HG03520 (cell line): Measurements from ENCODE around the gene HEATR5A.
"Not testable (repeated sequence)": the region's sequence is repeated elsewhere in the genome, so short reads cannot be mapped to it uniquely, and the experiment has no call there.

Experiments
- ATAC-seq: cut with Tn5 transposase; IDR thresholded peaks from one replicate; pipeline ENCODE4 v1.9.1; 2021; ENCODE audit warnings: mild to moderate bottlenecking, moderate library complexity; ENCODE audit not compliant: unreplicated experiment

The HEATR5A gene

GRCh38 chr14:31336646-31337045 lies 83.7 kb downstream of the HEATR5A start:
- ATAC-seq: no peak

DNA sequence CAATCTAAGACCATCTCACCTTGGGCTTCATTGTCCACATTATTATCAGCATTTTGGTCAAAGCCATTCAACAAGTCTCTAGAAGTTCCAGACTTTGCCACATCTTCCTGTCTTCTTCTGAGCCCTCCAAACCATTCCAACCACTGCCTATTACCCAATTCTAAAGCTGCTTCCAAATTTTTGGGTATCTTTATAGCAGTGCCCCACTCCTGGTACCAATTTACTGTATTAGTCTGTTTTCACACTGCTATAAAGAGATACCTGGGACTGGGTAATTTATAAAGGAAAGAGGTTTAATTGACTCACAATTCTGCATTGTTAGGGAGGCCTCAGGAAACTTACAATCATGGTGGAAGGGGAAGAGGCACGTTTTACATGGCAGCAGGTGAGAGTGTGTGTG lies 89.0 kb downstream of the HEATR5A start:
- not testable (repeated sequence) for ATAC-seq

DNA sequence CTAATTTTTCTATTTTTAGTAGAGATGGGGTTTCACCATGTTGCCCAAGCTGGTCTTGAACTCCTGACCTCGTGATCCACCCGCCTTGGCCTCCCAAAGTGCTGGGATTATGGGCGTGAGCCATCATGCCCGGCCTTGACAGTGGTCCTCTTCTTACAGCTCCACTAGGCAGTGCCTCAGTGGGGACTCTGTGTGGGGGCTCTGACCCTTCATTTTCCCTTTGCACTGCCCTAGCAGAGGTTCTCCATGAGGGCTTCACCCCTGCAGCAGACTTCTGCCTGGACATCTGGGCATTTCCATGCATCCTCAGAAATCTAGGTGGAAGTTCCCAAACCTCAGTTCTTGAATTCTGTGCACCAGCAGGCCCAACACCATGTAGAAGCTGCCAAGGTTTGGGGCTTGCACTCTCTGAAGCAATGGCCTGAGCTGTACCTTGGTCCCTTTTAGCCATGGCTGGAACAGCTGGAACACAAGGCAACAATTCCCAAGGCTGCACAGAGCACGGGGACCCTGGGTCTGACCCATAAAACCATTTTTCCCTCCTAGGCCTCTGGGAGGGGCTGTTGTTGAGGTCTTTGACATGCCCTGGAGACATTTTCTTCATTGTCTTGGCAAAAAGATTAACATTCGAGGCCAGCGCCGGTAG lies 90.4 kb downstream of the HEATR5A start:
- ATAC-seq: not testable (repeated sequence)

- ATAC-seq: no peak
Measured at GRCh38 chr14:31326111-31326510, 94.2 kb downstream of the HEATR5A start.

DNA sequence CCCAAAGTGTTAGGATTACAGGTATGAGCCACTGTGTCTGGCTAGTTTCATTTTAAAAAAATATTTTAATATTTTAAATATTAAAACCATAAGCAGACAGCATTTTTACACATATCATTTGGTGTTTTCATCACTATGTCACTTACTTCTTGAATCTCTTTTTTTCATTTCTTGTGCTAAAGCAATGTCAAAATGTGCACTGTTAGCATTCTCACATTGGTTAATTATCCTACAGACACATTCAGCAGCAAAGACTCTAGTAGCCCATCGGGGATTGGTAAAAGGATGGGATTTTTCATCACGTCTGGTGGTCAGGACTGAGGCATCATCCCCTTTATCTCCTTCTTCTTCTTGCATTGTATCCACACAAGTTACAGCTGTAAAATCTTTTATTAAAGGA lies 96.9 kb downstream of the HEATR5A start:
- no peak for ATAC-seq

DNA sequence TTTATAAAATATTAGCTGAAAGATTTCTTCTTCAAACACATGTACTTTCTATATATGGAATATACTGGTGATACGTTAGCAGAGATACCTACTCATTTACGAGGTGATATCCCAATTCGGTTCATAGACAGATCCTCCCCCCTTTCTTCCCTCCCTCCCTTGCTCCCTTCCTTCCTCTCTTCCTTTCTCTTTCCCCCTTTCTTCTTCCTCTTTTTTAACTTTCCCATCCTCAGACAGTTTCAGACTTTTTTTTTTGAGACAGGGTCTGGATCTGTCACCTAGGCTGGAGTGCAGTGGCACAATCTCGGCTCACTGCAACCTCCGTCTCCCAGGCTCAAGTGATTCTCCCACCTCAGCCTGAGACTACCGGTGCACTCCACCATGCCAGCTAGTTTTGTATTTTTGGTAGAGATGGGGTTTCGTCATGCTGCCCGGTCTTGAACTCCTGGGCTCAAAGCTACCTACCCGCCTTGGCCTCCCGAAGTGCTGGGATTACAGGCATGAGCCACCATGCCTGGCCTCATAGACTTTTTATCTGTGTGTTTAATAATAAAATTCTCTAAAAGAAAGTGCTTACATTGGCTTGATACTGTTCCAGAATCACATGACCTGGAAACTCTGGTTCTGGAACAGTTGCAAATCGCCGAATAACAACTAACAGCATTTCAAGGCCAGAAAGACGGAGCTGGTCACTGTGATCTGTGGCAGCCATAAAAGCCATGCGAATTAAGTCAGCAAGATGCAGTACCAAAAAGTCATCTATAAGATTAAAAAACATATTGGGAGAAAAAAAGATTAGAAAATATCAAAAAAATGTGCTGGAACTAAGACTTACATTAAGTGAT lies 99.2 kb downstream of the HEATR5A start:
- ATAC-seq: no peak

DNA sequence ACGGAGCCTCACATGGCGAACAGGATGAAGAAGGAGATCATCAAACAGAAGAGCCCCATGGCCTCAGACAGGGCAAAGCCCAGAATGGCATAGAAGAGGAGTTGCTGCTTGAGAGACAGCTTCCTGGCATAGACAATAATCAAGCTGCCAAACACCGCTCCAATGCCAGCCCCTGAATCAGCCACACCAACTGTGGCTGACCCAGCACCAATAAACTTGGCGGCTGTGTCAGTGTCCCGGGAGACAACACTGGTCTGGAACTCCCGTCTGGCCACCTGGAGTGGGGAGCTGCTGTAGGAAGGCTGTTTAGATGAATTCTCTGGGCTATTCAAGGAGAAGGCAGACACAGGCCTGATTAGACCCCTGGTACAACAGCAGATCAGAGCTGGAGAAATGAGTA lies 100.1 kb downstream of the HEATR5A start:
- no peak for ATAC-seq

GRCh38 chr14:31319701-31320100 lies 100.6 kb downstream of the HEATR5A start:
- no peak for ATAC-seq

DNA sequence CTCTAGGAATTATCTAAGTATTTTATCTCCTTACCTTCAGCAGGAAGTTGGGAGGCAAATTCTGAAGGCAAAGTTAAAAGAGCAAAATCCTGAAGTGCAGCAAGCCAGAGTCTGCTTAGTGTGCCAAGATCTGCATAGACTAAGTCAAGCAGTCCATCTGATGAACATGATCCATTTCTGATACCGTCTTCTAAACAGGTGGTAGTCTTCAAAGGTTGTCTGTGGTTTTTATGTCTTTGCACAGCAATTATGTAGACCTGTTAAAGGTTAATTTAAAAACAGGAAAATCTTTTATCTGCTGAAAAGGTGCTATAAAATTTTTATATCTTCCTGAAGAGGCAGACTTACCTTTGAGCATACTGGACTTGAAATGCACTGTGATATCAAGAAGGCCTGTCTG lies 107.4 kb downstream of the HEATR5A start:
- no peak for ATAC-seq

DNA sequence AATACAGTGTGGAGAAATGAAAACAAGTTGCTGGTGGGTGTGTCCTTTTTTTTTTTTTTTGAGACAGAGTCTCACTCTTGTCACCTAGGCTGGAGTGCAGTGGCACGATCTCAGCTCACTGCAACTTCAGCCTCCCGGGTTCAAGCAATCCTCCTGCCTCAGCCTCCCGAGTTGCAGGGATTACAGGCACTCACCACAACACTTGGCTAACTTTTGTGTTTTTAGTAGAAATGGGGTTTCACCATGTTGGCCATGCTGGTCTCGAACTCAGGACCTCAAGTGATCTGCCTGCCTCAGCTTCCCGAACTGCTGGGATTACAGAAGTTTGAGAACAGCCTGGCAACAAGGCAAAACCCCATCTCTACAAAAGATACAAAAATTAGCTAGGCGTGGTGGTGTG lies 108.0 kb downstream of the HEATR5A start:
- ATAC-seq: not testable (repeated sequence)

DNA sequence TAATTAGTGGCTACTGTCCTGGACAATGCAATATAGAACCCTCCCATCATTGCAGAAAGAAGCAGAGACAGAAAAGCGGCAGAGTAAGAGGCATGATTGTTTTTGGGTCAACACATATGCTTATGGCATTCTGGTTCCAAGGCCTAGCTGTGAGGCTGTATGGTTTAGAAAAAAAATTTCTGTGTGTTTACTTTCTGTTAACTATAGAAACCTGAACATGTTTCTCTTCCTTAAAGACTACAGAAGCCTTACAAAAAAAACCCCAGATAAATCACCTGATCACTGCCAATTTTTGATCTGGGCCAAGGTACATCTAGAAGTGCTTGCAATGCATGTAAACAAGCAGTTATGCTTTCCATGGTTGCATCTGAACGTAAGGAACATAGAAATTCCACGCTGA lies 112.7 kb downstream of the HEATR5A start:
- ATAC-seq: no peak

GRCh38 chr14:31307198-31307597 lies 113.2 kb downstream of the HEATR5A start:
- ATAC-seq: no peak

DNA sequence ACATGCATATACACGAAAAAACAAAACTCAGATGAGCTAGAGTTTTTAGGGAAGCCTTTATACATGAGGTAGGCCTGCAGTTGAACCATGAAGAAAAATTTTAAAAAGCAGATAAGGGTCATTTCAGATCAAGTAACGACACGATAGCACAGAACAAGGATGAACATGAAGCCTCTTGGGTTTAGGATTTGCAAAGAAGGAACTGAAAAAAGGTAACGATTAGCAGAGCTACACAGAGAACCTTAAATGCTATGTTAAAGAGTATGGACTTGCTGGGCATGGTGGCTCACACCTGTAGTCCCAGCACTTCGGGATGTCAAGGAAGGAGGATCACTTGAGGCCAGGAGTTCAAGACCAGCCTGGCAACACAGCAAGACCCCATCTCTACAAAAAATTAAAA lies 116.7 kb downstream of the HEATR5A start:
- no peak for ATAC-seq

DNA sequence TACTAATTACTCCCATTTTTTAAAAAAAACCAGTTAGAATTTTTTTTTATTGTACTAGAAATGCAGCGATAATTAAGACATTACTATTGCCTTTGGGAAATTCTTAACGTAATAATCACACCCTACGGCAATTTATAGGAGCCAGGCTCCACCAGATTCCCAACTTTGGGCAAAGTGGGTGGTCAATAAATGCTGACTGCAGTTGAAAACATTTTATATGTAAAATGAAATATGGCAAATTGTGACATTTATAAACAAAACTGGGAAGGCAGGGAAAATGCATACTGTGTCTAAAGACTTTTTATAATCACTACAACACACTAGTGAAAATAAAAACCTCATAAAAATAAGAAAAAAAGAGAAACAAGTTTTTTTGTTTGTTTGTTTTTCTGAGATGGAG lies 119.5 kb downstream of the HEATR5A start:
- no peak for ATAC-seq

- ATAC-seq: no peak
Measured at GRCh38 chr14:31300296-31300695, 120.1 kb downstream of the HEATR5A start.

DNA sequence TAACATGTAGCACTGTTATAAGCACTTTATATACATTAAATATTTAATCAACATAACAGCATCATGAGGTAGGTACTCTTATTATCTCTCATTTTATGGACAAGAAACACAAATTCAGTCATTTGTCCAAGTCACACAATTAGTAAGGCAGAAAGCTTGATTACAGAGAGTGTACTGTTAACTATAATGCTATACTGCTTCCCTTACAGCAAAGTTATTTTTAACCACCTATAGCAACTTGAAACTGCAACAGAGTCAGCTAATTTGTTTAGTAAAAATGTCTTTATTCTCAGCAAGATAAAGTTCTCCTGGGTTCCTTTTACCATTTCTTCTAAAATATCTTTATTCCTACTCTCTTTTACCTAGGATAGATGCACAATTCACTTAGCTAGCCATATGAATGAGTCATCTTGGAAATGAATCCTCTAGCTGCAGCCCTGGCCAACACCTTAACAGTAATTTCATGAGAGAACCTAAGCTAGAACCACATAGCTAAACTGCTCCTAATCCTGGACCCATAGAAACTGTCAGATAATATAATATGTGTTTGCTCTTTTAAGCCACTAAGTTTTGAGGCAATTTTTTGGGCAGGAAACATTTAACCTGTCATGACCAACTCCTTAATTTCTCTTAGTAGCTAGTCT lies 122.5 kb downstream of the HEATR5A start:
- no peak for ATAC-seq

DNA sequence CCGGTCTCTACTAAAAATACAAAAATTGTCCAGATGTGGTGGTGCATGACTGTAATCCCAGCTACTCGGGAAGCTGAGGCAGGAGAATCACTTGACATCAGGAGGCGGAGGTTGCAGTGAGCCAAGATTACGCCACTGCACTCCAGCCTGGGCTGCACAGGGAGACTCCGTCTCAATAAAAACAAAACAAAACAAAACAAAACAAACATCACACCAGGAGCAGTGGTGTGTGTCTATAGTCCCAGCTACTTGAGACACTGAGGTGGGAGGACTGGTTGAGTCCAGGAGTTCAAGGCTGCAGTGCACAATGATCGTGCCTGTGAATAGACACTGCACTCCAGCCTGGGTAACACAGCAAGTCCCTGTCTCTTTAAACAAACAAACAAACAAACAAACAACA lies 123.2 kb downstream of the HEATR5A start:
- no peak for ATAC-seq

DNA sequence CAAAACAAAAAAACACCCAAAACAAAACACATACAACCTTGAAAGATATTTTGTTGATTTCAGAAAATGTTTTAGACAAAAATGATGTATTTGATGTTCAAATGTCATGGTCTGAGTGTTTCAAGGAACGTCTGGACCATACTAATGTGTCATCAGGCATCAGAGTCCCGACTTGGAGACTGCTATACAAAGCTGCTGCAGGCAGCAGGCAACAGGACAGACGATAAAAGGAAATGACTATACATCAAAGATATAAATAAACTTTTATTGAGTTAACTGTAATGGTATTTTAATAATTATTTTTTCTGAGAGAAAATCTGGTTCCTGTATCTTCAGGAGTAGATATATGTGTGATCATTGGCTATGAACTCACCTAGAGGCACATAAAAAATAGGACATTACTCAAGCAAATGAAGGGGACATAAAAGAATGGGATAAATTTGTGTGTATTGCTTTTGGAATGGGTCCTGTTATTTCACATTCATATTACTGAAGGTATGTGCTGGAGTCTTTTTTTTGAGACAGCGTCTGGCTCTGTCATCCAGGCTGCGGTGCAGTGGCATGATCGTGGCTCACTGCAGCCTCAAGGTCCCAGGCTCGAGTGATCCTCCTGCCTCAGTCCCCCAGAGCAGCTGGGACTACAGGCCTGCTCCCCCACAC lies 125.5 kb downstream of the HEATR5A start:
- no peak for ATAC-seq

DNA sequence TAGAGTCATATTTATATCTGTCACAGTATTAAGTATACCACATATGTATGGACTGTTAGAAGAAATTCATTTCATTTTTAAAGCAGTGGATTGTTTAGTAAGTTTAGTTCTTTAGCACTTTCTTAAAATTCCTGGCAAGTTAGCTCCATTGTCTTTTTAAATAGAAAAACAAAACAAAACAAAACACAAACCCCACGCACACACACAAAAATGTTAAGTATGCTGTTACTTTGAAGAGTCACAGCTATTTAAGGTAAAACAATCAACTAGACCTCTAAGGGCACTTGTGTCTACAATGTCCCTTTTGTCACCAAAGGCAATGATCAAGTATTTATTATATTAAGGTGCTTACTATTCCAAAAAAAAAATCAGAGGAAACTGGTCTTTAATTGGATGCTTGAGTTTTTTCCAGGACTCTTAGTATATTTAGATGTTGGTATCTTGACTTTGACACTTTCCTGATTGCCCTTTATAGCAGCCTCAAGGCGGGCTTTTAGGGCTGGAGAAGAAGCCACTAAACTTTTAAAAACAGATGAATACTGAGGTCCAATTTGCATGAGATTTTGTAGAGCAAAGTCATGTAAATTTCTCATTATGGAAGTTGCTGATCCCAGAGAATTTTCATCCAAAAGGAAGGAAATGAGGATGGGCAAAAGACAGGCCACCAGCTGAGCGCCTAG lies 127.3 kb downstream of the HEATR5A start:
- no peak for ATAC-seq

- ATAC-seq: no peak
Measured at GRCh38 chr14:31291210-31291609, 129.1 kb downstream of the HEATR5A start.
